ENCODE measurements around the gene METTL15.
"Not testable (repeated sequence)": the region's sequence is repeated elsewhere in the genome, so short reads cannot be mapped to it uniquely, and the experiment has no call there.

The METTL15 gene

DNA sequence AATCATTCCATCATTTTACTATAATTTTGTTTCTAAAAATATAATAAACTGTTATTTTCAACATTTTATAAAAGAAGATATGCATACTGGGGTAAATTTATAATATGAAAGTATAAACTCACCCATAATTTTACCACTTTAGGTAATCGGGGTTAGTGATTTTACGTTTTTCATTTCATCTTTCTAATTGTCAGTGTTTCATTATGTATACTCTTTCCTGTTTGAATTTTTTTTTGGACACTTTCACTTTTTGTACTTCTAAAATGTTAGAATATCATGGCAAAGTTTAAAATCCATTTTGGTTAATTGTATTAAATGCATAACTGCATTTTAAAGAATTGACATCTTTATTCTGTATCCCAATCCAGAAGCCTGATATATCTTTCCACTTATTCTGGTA, 115.8 kb downstream of the METTL15 start:
- FAIRE-seq = no peak

- no peak for FAIRE-seq
Observed at GRCh38 chr11:28227460-28227859, 119.3 kb downstream of the METTL15 start.

DNA sequence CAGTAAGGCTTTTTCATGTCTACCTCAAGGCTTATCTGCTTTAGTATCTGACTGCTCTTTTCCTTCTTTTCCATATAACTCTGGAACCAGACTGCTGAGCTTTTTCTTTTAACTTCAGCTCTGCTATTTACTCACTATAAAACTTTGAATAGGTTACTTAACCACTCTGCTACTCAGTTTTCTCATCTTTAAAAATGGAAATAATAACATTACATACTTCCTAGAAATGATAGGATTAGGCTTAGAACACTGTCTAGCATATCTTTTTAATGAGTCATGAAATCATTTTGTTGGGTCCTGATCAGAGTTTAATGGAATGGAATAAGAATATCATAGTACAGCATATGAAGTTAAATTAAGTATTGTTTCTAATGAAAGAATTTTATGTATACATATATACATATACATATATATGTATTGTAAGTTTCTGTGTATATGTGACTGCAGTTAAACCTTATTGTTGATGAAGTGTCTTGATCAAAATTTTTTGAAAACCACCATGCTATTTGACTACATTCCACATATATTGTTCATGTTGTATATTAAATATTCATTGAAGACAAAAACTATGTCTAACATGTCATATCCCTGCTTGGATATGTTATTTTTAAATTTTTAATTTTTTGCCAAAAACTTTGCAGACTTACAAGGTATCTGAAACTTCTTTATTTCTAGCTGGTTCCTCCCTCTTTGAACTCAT, 120.2 kb downstream of the METTL15 start:
- no peak for FAIRE-seq

- no peak for FAIRE-seq
Observed at GRCh38 chr11:28231475-28231874, 123.3 kb downstream of the METTL15 start.

- no peak for FAIRE-seq
Observed at GRCh38 chr11:28232649-28233048, 124.5 kb downstream of the METTL15 start.

DNA sequence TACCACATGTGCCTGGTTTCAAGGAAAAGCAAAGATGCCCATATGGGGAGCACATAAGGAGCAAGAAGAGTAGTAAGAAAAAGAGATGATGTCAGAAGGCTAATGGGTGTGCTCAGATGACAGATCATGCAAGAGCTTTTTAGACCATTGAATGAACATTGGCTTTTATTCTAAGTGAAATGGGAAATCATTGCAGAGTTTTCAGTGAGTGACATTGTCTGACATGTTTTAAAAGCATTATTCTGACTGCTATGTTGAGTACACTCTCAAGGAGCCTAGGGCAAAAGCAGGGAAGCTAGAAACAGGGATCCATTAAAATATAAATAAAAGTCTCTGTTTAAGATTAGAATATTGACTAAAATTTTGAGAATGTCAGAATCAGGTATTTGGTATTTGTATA, 133.6 kb downstream of the METTL15 start:
- no peak for FAIRE-seq

DNA sequence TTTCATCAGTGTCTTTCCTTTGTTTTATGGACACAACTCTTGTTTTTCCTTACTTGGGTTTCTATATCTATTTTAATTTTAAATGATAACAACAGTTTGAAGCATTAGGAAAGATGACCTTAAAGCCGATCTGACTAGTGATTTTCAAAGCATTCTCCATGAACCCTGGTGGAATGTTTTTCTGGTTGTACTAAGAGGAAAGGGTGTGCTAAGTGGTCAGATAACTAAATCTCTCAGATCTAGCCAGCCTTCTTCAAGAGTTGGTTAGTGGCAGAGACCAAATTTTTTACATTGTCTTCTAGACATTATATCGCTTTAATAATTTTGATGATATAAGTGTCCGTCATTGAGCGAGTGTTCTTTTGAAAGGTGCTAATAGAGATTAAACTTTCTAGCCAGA, 134.4 kb downstream of the METTL15 start:
- no peak for FAIRE-seq

DNA sequence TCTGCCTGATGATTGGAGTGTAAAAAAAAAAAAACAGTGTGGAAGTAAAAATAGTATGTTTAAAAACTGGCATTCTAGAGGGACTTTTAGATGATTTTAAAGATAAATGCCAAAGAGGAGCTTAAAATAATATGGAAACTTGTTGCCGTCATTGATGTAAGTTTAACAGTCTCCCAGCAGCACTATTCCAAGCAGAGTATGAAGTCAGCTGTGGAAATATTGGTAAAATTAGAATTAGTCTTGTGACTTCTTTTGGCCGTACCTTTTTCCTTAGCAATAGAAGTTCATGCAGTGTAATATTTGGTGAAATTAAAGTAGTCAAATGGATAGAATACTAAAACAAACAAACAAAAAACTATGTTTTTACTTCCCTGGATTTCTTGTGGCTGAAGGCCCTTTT, 134.9 kb downstream of the METTL15 start:
- no peak for FAIRE-seq

DNA sequence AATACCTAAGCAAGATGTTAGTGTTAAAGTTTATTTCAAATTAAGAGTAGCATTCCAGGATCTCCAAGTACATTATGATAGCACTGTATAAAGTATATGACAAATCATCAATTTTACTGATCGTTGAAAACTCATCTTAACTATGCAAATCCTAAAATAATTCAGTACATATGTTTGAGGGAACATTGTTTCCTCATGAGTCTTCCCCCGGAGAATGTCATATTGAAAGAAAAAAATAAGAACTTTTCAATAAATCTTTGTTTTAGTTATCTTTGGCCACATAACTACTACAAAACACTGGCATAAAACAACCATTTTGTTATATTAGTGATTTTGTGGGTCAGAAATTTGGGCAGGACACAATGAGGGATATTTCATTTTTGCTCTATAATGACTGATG, 135.4 kb downstream of the METTL15 start:
- no peak for FAIRE-seq

DNA sequence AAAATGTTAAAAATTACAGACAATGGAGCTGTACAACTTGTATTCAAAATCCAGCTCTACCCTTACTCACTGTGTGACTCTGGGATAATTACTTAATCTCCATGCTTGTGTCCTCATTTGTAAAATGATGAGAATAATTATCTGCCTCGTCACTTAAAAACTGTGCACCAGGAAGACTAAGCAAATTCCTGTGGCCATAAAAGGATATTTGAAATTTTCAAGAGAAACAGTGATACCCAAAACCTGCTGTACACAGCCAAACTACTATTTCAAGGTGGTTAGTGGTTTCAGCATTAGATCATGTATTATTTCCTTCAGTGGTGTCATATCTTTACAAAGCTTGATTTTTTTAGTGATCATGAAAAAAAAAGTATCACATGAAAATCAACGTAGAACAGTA, 136.9 kb downstream of the METTL15 start:
- FAIRE-seq = no peak

GRCh38 chr11:28250192-28250591, 142.0 kb downstream of the METTL15 start:
- no peak for FAIRE-seq

DNA sequence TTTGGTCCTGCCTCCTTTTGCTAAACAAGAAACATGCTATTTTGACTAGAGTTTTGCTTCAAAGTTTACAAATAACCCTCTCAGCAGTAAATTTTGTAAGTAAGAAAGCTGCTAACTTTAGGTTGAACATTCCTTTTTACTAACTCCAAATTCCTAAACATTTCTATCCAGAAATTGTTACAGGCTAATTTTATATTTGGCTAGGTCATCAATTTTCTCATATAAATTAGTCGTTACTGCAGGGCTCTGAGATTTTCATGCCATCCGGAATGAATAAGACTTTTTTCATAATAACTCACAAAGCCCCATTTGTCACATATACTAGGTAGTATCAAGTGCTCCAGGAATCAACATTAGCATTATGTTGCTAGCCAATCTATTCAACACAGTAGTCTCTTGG, 143.1 kb downstream of the METTL15 start:
- no peak for FAIRE-seq

DNA sequence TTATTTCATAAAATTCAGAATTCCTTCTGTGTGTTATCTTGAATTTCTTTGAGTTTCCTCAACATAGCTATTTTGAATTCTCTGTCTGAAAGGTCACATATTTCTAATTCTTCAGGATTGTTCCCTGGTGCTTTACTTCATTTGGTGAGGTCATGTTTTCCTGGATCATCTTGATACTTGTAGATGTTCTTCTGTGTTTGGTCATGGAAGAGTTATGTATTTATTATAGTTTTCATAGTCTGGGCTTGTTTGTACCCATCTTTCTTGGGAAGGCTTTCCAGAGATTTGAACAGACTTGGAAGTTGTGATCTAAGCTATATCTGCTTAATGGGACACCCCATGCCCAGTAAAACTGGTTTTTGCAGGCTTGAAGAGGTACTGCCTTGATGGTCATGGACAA, 149.6 kb downstream of the METTL15 start:
- peak; percentile 43 for FAIRE-seq

DNA sequence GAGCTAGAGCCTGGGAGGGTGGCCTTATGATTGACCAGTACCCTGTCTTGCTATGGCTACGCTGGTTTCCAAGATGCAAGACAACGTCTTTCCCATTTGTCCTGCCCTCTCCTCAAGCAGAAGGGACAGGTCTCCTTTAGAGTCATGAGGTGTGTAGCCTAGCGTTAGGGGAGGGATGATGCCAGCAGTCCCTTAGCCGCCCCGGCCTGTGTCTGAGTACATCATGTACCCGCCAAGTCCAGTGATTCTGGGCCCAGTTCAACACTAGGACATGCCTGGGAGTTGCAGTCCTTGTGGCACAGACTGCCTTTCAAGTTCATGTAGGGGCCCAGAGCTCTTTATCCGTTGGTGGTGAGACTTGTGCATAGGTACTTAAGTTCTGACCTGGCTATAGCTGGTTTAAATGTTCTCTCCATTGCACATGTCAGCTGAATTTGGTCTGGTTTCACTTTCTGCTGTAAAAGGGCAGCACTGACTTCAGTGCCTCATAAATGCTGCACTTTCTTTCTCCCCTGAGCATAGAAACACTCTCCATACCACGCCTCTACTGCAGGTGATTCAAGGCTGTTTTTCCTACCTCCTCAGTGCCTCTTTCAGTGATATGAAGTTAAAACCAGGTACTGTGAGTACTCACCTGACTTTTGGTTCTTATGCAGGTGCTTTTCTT, 151.1 kb downstream of the METTL15 start:
- no peak for FAIRE-seq

GRCh38 chr11:28268925-28269324, 160.7 kb downstream of the METTL15 start:
- no peak for FAIRE-seq

DNA sequence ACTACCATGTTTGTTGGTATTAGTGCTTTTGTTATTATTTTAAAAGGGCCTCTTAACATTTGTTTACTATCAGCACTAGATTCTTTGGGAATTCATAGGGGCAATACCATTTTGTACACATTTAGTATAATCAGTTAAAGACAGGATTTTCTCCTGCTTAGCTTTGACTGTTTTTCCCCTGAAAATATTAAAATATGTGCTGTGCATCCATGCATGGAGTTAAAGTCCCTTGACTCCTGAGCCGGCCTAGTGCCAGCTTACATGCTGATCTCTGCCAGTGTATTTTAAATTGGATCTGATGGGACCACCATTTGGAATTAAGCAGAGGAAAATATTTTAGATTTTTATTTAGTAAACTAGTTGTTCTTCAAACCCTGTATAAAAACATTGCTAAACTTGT, 161.4 kb downstream of the METTL15 start:
- no peak for FAIRE-seq

DNA sequence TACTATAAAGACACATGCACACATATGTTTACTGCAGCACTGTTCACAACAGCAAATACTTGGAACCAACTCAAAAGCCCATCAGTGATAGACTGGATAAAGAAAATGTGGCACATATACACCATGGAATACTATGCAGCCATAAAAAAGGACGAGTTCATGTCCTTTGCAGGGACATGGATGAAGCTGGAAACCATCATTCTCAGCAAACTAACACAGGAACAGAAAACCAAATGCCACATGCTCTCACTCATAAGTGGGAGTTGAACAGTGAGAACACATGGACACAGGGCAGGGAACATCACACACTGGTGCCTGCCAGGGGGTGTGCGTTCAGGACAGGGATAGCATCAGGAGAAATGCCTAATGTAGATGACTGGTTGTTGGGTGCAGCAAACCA, 164.1 kb downstream of the METTL15 start:
- FAIRE-seq = not testable (repeated sequence)

- no peak for FAIRE-seq
Observed at GRCh38 chr11:28274216-28274615, 166.0 kb downstream of the METTL15 start.

DNA sequence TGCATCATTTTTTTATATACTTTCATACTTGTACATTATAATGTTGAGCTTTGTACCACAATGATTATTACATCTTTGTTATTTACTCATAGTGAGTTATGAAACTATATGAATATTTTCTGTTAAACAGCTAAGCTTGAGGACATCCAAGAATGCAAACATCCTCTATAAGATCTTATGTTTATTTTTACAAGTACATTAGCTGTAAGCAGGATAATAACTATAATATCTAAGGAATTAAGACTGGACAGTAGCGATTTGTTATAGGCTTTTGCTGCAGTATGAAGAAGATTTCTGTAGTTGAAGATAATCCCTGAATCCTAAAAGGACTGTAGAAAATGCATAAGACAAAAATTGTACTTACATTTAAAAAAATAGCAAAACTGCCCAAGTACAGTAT, 176.0 kb downstream of the METTL15 start:
- no peak for FAIRE-seq

DNA sequence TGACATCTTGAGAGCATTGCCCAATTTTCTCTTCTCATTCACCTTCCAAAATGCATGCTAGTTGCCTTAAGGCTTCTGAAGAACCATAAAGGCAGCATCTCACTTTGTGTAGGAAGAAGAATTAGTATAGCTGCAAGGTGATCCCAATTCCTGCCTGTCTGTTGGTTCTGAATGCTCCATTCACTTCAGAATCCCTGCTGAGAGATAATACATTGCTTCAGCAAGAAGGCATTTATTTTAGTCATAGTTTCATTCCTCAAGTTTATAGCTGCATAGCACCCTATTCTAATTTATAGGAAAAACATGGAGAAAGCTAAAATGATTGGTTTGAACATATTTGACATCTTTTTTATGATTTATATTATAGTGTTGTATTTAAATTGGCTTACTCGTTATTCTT, 181.3 kb downstream of the METTL15 start:
- FAIRE-seq = no peak

- FAIRE-seq = not testable (repeated sequence)
Observed at GRCh38 chr11:28290995-28291394, 182.8 kb downstream of the METTL15 start.

DNA sequence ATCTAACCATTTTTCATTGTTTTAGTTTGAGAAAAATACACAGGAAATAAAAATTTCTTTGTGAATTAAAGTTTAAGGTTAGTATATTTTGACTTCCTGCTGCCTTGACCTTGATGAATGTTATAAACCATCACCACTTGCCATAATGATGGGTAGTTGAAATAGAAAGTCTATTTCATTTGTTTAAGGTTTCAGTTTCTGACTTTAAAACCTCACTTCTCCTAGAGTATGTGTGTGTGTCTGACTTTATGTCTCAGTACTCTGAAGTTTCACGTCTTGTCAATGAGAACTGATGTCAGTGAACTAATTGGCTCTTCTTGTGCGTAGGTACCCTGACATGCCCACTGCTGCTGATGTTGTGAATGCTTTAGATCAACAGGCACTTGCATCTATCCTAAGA, 188.2 kb downstream of the METTL15 start:
- no peak for FAIRE-seq

- no peak for FAIRE-seq
Observed at GRCh38 chr11:28298209-28298608, 190.0 kb downstream of the METTL15 start.

GRCh38 chr11:28303477-28304191, 195.4 kb downstream of the METTL15 start:
- FAIRE-seq = no peak

Data from colon (tissue), 2 donors.